Keratinocyte (primary cell): ENCODE data around the gene CARD11. TPM values are rescaled to one million over a fixed set of nuclear protein-coding genes. Genes with fewer than 3 reads are reported as not detected.

Experiments
- DNase-seq: peaks from one replicate; pipeline ENCODE4 v3.0.0-alpha.2; 2011; ENCODE audit warnings: low read depth, missing footprints, low spot score
- FAIRE-seq: peaks from 2 replicates; lab custom pipeline; 2011; peaks lifted over from hg19 to GRCh38; lab: Jason Lieb, UNC
- H2AFZ ChIP-seq: 2 replicates; pipeline ENCODE4 v1.6.0; 2012; ENCODE audit warnings: low read length, control low read depth, inconsistent platforms; ENCODE audit not compliant: control insufficient read depth
- H3K27ac ChIP-seq: 2 replicates; pipeline ENCODE4 v1.5.1; 2011; ENCODE audit warnings: low read length; ENCODE audit not compliant: control insufficient read depth, insufficient read depth
- H3K27me3 ChIP-seq: 3 replicates; pipeline ENCODE4 v1.6.0; 2011; ENCODE audit warnings: low read length; ENCODE audit not compliant: control insufficient read depth, insufficient read depth; ENCODE audit errors: extremely low read depth
- H3K36me3 ChIP-seq, 2 experiments: 2 replicates in 1 of 2; 3 replicates in 1 of 2; pipeline ENCODE4 v1.5.1; 2011; ENCODE audit warnings: low read length in 2 of 2, mild to moderate bottlenecking in 1 of 2; ENCODE audit not compliant: control insufficient read depth in 2 of 2, insufficient read depth in 2 of 2; ENCODE audit errors: extremely low read depth in 1 of 2
- H3K4me1 ChIP-seq: 3 replicates; pipeline ENCODE4 v1.5.1; 2011; ENCODE audit warnings: low read length; ENCODE audit not compliant: control insufficient read depth, insufficient read depth; ENCODE audit errors: extremely low read depth
- H3K4me2 ChIP-seq: 3 replicates; pipeline ENCODE4 v1.6.0; 2011; ENCODE audit warnings: low read depth, low read length; ENCODE audit not compliant: control insufficient read depth, insufficient read depth; ENCODE audit errors: extremely low read depth
- H3K4me3 ChIP-seq, 3 experiments: fragments of 200-600 bp in 1 of 3; sonication (generic) in 1 of 3; 2 replicates in 2 of 3; 3 replicates in 1 of 3; pipeline ENCODE4 v1.5.1; 2011 to 2016; ENCODE audit warnings: low read length in 3 of 3, mild to moderate bottlenecking in 3 of 3, control low read depth in 2 of 3, inconsistent platforms in 1 of 3, low read depth in 1 of 3, mixed read lengths in 1 of 3, mixed run types in 1 of 3, moderate library complexity in 1 of 3; ENCODE audit not compliant: control insufficient read depth in 2 of 3, insufficient read depth in 2 of 3; ENCODE audit errors: extremely low read depth in 1 of 3
- H3K79me2 ChIP-seq: 2 replicates; pipeline ENCODE4 v1.6.0; 2012; ENCODE audit warnings: low read length; ENCODE audit not compliant: control insufficient read depth, insufficient read depth
- H3K9ac ChIP-seq: 3 replicates; pipeline ENCODE4 v1.6.0; 2011; ENCODE audit warnings: low read length; ENCODE audit not compliant: control insufficient read depth, insufficient read depth; ENCODE audit errors: extremely low read depth
- H3K9me1 ChIP-seq: 3 replicates; pipeline ENCODE4 v1.6.0; 2011; ENCODE audit warnings: low read length; ENCODE audit not compliant: control insufficient read depth, insufficient read depth; ENCODE audit errors: extremely low read depth
- H3K9me3 ChIP-seq: 2 replicates; pipeline ENCODE4 v1.5.1; 2012; ENCODE audit warnings: low read depth, low read length; ENCODE audit not compliant: control insufficient read depth
- H4K20me1 ChIP-seq: 3 replicates; pipeline ENCODE4 v1.6.0; 2011; ENCODE audit warnings: low read length; ENCODE audit not compliant: control insufficient read depth, insufficient read depth; ENCODE audit errors: extremely low read depth
- CTCF ChIP-seq, 3 experiments: IDR thresholded peaks in 1 of 3; conservative IDR thresholded peaks in 1 of 3; optimal IDR thresholded peaks in 1 of 3; 2 replicates in 2 of 3; 3 replicates in 1 of 3; pipeline versions ENCODE3 to v1.5.1; 2011; ENCODE audit warnings: low read length in 3 of 3, mild to moderate bottlenecking in 3 of 3, moderate library complexity in 2 of 3, control low read depth in 1 of 3, inconsistent platforms in 1 of 3; ENCODE audit not compliant: insufficient read depth in 2 of 3; ENCODE audit errors: extremely low read depth in 1 of 3
- EZH2 ChIP-seq: IDR thresholded peaks from one replicate; pipeline ENCODE4 v1.6.1; 2012; ENCODE audit warnings: inconsistent platforms, mild to moderate bottlenecking, low read length, moderate library complexity
- dilution Hi-C: fragments of 300-500 bp; cut with MboI; formaldehyde crosslinking; loops from one replicate; pipeline ENCODE4 v1.7.0; 2020; ENCODE audit warnings: low sequenced_read_pairs; ENCODE audit not compliant: extremely low pct_ligation_motif_present
- polyA plus RNA-seq, 5 experiments: library from polyadenylated mRNA; depleted of rRNA in 3 of 5; stranded (reverse) in 3 of 5; stranded (forward) in 1 of 5; unstranded in 1 of 5; fragments of >200 nt; gene quantifications; 1 replicate in 1 of 5; 2 replicates in 3 of 5; 3 replicates in 1 of 5; pipeline versions ENCODE4 v1.2.1 to v1.2.3, GENCODE V29; 2011 to 2012; ENCODE audit warnings: missing spikeins in 2 of 5, low read depth in 1 of 5, low replicate concordance in 1 of 5

Gene CARD11
- polyA plus RNA-seq, 1 donor (not counting 4 experiments of a cell fraction or from before 2014, with no cell fraction given) = 4.3 TPM

GRCh38 chr7:2965301-2965700 is 78.4 kb downstream of the CARD11 start:
- Histone ChIP-seq H3K27ac (no peak overlapping the region), H3K9me3 (peaks cover 2% of the 10 kb centered on the region), H3K4me1 (no peaks in the 10 kb centered on the region), H3K79me2 (no peaks in the 10 kb centered on the region), H3K9me1 (no peaks in the 10 kb centered on the region), H3K27me3 (no peaks in the 10 kb centered on the region), H3K4me3 (no peak overlapping the region), H3K36me3 (no peaks in the 10 kb centered on the region), H2AFZ (no peak overlapping the region), H3K9ac (no peak overlapping the region), H4K20me1 (no peaks in the 10 kb centered on the region), H3K4me2 (no peak overlapping the region)
- DNase-seq (no peak), FAIRE-seq (no peak)
- TF ChIP-seq EZH2 = no peak
- no peak for TF ChIP-seq CTCF (optimal IDR thresholded peaks at IDR 0.05 in 1 of 3, IDR thresholded peaks at IDR 0.05 in 1 of 3, conservative IDR thresholded peaks at IDR 0.05 in 1 of 3; ENCODE audit: extremely low read depth in 1 of 3, insufficient read depth in 2 of 3, low read length in 3 of 3)
- dilution Hi-C loops = no loop called here

- H4K20me1 ChIP-seq = no peaks in the 10 kb centered on the region
- H2AFZ ChIP-seq = no peak overlapping the region
- no peak overlapping the region for H3K4me3 ChIP-seq
- H3K9me3 ChIP-seq = peaks cover 2% of the 10 kb centered on the region
- FAIRE-seq (no peak), DNase-seq (no peak)
- H3K4me1 ChIP-seq = no peaks in the 10 kb centered on the region
- no peaks in the 10 kb centered on the region for H3K79me2 ChIP-seq
- H3K27ac ChIP-seq = no peak overlapping the region
- no peak overlapping the region for H3K9ac ChIP-seq
- no peaks in the 10 kb centered on the region for H3K36me3 ChIP-seq
- no peaks in the 10 kb centered on the region for H3K27me3 ChIP-seq
- TF ChIP-seq CTCF (optimal IDR thresholded peaks at IDR 0.05 in 1 of 3, IDR thresholded peaks at IDR 0.05 in 1 of 3, conservative IDR thresholded peaks at IDR 0.05 in 1 of 3; ENCODE audit: extremely low read depth in 1 of 3, insufficient read depth in 2 of 3, low read length in 3 of 3) (no peak), EZH2 (no peak)
- no peak overlapping the region for H3K4me2 ChIP-seq
- dilution Hi-C loops = no loop called here
- H3K9me1 ChIP-seq = no peaks in the 10 kb centered on the region
Measured at GRCh38 chr7:2964208-2964607, 79.5 kb downstream of the CARD11 start.
